Hindlimb muscle (tissue), 1 donor: ENCODE measurements around the gene ADGRG1. TPM values are rescaled to one million over a fixed set of nuclear protein-coding genes. Genes with fewer than 3 reads are reported as not detected.

ENCODE experiments used
- DNase-seq: peaks from one replicate; pipeline ENCODE4 v3.0.0-alpha.2; 2013
- polyA plus RNA-seq: library from polyadenylated mRNA; unstranded; fragments of 120-200 nt; gene quantifications from one replicate; pipeline ENCODE4 v1.2.1, GENCODE V29; 2013; ENCODE audit not compliant: insufficient read length

The ADGRG1 gene
- polyA plus RNA-seq, 1 donor, result 7.4 TPM

DNA sequence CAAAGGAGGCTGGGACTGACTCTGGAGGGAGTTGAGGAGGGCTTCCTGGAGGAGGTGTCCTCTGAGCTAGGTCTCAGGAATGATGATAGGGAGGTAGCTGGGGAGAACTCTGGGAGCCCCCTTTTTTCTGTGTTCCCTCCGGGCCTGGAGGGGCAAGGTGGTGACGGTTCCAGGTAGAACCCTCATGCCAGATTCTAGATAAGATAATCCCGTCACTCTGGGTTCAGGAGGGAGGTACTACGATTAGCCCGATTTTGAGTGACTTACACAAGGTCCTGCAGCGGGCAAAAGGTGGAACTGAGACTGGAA lies 21.0 kb downstream of the ADGRG1 start:
- DNase-seq, result no peak

DNA sequence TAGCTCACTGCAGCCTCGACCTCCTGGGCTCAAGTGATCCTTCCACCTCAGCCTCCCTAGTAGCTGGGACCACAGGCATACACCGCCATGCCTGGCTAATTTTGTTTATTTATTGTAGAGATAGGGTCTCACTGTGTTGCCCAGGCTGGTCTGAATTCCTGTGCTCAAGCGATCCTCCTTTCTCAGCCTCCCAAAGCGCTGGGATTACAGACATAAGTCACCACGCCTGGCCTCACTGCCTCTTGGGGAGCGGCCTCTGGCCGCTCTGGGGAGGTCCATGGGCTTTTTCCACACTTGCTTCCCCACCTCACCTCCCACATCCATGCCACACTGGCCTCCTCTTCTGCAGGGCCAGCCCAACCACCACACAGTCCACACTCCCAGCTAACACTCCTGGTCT lies 21.4 kb downstream of the ADGRG1 start:
- no peak for DNase-seq

DNA sequence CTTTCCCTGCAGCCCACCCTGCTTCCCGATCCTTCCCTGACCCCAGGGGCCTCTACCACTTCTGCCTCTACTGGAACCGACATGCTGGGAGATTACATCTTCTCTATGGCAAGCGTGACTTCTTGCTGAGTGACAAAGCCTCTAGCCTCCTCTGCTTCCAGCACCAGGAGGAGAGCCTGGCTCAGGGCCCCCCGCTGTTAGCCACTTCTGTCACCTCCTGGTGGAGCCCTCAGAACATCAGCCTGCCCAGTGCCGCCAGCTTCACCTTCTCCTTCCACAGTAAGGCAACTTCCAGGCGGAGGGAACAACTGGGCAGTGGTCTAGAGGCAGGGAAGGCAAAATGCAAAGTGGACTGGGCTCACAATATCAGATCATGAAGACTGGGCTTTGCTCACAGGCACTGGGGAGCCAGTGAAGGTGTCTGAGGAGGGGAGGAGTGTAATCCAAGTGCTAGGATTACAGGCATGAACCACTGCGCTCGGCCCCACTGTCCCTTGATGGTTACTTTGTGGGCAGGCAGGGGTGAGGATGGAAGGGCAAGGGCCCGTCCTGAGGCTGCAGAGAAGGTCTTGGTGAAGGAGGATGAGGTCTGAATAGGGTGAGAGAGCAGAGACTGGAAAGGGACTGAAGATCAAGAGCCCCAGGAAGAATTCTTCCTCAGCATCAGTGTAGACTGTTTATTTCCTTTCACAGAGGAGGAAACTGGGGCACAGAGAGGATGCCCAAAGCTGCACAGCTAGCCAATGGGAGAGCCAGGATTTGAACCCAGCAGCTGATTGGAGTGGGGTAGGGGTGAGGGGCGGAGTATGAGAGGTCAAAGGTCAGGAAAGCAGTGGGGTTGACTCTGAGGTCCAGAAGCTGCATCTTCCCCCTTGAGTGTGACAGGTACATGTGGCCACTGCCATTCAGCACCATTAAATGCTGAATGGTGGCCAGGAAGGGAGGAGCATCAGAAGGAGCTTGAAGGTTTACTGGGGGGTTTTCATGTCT lies 23.2 kb downstream of the ADGRG1 start:
- no peak for DNase-seq

DNA sequence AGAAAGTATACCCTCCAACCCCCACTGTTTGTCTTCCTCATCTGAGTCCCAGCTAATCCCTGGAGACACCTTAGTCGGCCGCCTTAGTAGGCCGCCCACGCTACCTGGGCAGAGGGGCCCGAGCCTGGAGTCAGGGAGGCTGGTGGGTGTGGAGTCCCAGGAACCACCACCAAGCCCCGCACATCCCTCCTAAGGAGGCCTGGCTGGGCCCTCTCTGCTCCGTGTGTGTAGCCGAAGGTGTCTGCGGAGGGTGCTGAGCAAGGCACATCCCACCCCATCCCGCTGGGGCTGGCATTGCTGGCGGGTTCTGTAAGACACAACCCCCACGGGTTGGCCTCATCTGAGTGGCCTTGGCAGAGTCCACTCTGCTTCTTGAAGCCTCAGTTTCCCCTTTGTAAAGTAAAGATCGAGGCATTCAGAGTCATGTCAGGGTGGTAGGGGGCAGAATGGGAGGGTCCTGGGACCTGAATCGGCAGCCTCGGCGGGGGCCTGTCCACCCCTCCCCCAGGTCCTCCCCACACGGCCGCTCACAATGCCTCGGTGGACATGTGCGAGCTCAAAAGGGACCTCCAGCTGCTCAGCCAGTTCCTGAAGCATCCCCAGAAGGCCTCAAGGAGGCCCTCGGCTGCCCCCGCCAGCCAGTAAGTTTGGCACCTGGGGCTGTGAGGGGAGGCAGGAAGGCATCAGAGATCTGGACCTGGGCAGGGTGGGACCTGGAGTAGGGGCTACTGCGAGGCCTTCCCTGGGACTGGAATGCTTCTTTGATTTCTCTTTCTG lies 24.5 kb downstream of the ADGRG1 start:
- no peak for DNase-seq

DNA sequence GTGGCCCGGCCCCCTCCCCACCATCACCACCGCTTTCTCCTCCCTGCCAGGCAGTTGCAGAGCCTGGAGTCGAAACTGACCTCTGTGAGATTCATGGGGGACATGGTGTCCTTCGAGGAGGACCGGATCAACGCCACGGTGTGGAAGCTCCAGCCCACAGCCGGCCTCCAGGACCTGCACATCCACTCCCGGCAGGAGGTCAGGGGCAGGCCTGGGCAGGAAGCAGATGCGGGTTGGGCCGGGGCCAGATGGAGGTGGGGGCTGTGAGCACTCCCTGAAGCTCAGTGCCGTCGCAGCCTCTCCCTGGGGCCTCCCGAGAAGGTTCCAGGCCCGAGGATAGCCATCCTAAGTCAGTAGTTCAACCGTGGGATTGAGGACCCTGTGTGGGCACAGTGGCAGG lies 25.5 kb downstream of the ADGRG1 start:
- DNase-seq, result no peak

DNA sequence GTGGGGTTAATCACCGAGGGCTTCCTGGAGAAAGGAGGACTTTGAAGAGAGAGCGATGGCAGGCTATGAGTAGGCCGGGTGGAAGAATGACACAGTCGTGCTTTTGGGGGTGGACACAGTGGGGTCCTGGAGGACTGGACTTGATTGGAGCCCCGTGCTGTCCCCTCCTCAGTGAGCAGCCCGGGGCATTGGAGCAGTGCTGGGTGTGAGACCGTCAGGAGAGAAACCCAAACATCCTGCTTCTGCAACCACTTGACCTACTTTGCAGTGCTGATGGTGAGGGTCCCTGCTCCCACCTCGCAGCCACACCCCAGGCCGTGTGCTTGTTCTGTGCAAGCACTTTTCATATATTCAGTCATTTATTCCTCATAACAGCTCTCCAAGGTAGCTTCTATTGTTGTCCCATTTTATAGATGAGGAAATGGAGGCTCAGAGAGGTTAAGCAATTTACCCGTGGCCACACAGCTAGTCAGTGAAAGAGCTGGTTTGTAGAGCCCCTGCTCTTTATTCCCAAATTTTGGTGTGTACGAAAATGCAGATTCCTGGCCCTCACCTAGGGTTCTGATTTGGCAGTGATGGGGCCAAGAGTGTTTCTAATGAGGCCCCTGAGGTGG lies 28.0 kb downstream of the ADGRG1 start:
- DNase-seq, result no peak

DNA sequence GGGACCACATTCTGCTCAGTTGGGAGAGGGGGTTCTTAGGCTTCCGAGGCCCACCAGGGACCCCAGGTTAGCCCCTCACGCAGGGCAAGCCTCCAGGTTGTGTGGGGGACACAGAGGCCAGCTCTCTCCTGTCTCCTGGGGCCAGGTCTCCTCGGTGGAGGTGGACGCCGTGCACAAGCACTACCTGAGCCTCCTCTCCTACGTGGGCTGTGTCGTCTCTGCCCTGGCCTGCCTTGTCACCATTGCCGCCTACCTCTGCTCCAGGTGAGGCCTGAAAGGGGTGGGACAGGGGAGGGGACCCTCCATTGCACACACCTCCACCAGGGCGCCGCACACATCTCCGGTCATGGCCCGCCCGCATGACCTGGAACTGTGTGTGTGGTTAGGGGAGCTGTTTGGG lies 28.8 kb downstream of the ADGRG1 start:
- DNase-seq, result no peak

DNA sequence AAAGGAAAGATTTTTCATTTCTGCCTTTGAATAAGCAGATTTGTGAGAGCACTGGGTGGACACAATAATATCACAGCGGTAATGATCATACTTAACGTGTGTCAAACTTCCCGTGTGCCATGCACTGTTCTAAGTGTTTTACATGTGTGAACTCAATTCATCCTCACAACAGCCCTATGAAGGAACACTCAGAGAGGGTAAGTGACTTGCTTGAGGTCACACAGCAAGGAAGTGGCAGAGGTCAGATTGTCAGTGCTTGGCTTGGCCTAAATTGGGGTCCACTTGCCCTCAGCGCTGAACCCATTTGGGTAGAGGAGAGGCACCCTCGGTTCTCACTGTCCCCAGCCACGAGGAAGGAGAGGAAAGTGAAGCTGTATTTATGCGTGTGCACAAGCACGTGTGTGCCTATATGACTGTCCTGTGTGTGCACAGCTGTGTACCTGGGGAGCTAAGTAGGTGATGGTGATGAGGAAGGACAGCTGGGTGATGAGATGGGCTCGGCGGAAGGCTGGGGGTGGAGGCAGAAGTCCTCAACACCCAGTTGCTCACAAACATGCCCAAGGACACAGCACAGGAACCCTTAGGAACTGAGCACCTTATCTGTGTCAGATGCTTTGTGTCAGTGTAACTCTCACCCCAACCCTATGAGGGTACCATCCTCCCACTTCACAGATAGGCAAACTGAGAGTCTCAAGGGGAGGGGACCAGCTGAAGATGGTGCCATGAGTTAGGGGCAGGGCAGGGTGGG lies 29.9 kb downstream of the ADGRG1 start:
- no peak for DNase-seq

DNA sequence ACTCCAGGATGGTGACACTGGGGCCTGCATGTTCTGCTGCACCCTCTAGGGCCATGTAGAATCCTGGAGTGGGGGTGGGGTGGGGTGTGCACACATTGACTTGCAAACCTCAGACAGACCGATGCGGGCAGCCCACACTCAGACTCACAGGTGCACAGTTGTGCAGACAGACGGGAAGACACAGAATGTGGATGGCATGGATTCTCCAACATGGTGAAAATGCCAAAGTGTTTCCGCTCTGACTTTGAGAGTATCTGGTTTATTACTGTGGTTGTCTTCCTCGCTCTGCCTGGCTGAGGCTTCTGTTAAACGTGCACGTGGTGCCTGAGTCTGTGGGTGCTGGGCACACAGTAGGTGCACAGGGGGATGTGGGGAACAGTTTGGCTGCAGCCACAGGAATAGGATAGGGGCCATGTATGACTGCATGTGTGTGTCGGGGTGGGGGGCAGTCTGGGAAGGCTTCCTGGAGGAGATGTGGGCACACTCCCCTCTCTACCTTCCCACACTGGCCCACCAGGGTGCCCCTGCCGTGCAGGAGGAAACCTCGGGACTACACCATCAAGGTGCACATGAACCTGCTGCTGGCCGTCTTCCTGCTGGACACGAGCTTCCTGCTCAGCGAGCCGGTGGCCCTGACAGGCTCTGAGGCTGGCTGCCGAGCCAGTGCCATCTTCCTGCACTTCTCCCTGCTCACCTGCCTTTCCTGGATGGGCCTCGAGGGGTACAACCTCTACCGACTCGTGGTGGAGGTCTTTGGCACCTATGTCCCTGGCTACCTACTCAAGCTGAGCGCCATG lies 30.6 kb downstream of the ADGRG1 start:
- DNase-seq, result no peak

DNA sequence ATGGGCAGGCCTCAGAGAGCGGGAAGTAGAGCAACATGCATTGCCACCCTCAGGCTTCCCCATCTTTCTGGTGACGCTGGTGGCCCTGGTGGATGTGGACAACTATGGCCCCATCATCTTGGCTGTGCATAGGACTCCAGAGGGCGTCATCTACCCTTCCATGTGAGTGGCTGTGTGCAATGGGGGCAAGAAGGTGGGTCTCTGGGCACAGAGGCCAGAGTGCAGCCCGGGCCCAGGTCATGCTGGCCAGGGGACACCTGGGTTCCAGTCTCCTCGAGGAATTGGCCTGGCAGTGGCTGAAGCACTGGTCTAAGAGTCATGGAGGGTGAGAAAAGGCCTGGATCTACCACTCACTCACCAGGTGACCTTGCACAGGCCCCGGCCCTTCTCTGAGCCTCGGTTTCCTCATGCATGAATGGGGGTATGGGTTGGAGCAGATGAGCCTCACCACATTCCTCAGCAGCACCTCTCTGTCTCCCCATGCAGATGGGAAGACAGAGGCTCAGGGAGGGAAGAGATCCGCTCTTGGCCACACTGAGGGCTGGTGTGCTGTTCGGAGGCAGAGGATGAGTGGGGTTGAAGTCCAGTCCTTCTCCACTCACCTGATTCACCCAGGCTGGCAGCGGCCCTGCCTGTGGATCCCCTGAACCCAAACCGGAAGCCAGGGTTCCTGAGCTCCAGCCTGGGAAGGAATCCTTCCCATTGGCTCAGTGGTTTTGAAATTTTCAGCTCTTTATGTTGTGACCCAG lies 32.5 kb downstream of the ADGRG1 start:
- DNase-seq, result no peak

DNA sequence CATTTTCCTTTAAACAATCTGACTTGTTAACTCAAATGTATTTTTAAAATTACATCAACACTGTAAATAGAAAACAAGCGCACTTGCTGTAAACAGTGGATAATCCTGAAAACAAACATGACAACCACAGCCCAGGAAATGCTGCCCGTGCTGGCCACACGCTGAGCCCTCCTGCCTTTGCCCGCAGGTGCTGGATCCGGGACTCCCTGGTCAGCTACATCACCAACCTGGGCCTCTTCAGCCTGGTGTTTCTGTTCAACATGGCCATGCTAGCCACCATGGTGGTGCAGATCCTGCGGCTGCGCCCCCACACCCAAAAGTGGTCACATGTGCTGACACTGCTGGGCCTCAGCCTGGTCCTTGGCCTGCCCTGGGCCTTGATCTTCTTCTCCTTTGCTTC lies 33.1 kb downstream of the ADGRG1 start:
- DNase-seq, result no peak

DNA sequence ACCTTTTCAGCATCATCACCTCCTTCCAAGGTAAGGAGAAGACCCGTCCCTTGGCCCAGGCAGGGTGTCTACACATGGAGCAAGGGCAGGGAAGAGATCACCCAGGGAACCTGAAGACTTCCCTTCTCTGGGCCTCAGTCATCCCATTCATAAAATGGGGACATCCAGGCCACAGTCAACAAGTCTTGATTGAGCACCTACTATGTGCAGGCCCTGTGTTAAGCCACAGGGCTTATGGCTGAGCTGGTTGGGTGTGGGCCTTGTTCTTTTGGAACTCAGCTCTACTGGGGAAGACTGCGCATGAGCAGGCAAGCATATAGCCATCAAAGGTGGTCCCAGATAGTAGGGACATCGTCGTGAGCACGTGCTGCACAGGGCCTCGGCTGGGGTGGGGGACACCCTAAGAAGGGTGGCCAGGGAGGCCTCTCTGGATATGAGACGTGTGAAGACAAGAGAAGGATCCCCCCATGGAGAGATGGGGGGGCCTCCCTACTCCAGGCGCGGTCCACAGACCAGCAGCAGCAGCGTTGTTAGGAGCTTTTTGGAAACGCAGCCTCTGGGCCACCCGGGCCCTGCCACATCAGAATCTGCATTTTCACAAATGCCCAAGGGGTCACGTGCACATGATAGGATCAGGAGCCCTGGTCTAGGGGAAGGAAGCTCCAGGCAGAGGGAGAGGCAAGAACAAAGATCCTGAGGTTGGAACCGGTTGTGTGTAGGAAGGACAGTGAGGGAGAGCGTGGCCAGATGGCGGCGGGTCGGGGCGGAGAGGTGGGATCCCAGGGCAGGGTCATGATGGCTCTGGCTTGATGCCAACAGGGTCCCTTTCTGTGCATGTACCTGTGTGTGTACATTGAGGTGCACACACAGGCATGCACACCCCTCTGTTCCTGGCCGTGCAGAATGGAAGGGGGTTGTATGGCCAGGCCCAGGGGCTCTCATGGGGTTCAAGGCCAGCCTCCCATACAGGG lies 33.8 kb downstream of the ADGRG1 start:
- DNase-seq, result no peak

DNA sequence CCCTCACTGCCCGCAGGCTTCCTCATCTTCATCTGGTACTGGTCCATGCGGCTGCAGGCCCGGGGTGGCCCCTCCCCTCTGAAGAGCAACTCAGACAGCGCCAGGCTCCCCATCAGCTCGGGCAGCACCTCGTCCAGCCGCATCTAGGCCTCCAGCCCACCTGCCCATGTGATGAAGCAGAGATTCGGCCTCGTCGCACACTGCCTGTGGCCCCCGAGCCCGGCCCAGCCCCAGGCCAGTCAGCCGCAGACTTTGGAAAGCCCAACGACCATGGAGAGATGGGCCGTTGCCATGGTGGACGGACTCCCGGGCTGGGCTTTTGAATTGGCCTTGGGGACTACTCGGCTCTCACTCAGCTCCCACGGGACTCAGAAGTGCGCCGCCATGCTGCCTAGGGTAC lies 35.0 kb downstream of the ADGRG1 start:
- DNase-seq, result no peak

DNA sequence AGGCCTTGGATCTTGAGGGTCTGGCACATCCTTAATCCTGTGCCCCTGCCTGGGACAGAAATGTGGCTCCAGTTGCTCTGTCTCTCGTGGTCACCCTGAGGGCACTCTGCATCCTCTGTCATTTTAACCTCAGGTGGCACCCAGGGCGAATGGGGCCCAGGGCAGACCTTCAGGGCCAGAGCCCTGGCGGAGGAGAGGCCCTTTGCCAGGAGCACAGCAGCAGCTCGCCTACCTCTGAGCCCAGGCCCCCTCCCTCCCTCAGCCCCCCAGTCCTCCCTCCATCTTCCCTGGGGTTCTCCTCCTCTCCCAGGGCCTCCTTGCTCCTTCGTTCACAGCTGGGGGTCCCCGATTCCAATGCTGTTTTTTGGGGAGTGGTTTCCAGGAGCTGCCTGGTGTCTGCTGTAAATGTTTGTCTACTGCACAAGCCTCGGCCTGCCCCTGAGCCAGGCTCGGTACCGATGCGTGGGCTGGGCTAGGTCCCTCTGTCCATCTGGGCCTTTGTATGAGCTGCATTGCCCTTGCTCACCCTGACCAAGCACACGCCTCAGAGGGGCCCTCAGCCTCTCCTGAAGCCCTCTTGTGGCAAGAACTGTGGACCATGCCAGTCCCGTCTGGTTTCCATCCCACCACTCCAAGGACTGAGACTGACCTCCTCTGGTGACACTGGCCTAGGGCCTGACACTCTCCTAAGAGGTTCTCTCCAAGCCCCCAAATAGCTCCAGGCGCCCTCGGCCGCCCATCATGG lies 35.7 kb downstream of the ADGRG1 start:
- no peak for DNase-seq

DNA sequence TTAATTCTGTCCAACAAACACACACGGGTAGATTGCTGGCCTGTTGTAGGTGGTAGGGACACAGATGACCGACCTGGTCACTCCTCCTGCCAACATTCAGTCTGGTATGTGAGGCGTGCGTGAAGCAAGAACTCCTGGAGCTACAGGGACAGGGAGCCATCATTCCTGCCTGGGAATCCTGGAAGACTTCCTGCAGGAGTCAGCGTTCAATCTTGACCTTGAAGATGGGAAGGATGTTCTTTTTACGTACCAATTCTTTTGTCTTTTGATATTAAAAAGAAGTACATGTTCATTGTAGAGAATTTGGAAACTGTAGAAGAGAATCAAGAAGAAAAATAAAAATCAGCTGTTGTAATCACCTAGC lies 36.2 kb downstream of the ADGRG1 start:
- no peak for DNase-seq

DNA sequence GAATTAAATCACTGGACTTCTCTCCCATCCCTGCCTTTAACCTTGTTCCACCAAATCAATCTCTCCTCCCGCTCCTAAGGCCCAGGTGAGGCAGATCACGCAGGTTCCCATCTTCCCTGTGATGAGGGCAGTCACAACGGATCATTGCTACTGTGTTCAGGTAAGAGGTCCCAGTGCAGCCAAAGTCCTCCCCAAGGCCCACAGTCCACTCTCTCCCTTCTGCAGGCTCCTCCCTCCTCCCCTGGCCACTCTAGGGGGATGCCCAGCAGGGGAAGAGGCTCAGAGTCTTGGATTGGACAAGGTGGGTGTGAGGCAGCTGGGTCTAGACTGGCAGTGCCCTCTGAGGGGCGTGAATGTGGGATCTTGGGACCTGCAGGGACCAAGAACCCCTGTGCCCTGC lies 37.1 kb downstream of the ADGRG1 start:
- no peak for DNase-seq

DNA sequence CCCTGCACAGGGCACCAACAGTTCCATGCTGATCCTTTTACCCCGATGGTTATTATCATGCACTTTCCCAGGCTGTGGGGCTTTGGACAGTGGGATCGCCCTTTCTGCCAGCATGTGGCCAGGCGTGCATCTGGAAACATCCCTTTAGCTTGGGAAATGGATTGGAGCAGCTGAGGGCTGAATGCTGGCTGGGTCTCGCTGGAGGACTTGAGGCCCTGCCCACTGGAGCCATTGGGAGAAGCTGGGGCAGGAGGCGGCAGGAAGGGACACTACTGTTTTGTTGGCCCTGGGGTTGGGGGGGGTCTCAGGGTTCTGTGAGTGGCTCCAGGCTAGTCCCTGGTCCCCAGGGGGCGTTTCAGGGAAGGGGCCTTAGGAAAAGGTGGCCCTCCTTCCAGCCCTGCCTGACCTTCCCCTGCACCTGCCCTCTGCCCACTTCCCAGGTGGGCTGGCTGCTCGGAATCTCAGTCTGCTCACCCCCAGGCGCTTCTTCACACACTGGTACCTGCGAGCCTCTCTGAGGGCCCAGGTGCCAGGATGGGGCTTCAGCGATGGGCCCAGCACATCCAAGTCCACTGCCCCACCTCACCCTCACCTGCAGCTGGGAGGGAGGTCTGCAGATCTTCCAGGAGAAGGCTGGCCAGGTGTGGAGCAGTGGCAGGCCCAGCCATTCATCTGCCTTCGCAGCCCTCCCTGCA lies 38.1 kb downstream of the ADGRG1 start:
- no peak for DNase-seq

DNA sequence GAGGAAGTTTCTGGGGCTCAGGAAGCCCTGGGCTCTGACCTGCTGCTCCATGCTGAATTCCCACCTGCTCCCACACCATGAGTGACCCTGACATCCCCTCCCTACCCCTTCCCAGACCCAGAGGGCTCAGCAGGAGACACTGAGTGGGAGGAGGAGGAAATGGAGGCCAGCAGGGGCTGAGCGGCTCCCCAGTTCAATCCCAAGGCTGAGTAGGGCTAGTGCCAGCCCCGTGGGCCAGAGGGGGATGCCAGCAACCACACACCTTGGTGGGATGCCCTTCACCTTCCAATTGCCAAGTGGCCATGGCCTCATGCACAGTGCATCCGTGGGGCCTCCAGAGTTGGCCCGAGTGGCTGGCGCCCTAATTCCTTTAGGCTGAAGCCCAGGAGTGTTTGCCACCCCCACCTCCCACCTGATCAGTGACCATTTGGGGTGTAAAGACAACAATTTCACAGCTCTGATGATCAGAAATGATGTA lies 38.7 kb downstream of the ADGRG1 start:
- no peak for DNase-seq
